HEK293 (cell line): Measurements from ENCODE around the gene LCN1.
"Not testable (repeated sequence)": the region's sequence is repeated elsewhere in the genome, so short reads cannot be mapped to it uniquely, and the experiment has no call there.

Experiments used
- CTCF ChIP-seq: fragments of 450-650 bp; formaldehyde crosslinking; IDR thresholded peaks from 2 replicates; pipeline ENCODE4 v1.5.1; 2016; ENCODE audit warnings: missing biosample characterization, missing genetic modification characterization
- ELK4 ChIP-seq: IDR thresholded peaks from 2 replicates; pipeline ENCODE4 v1.6.1; 2011; ENCODE audit warnings: mild to moderate bottlenecking, low read depth, low read length, borderline replicate concordance
- MYNN ChIP-seq: fragments of 450-650 bp; formaldehyde crosslinking; IDR thresholded peaks from 2 replicates; pipeline ENCODE4 v1.5.1; 2016; ENCODE audit warnings: missing biosample characterization, missing genetic modification characterization, borderline replicate concordance
- REST ChIP-seq: fragments of 450-650 bp; formaldehyde crosslinking; IDR thresholded peaks from 2 replicates; pipeline ENCODE4 v1.5.1; 2016; ENCODE audit warnings: missing biosample characterization, missing genetic modification characterization
- ZNF133 ChIP-seq: fragments of 450-650 bp; formaldehyde crosslinking; IDR thresholded peaks from 2 replicates; pipeline ENCODE4 v1.5.1; 2016; ENCODE audit warnings: missing biosample characterization, missing genetic modification characterization
- ZNF248 ChIP-seq: fragments of 450-650 bp; formaldehyde crosslinking; IDR thresholded peaks from 2 replicates; pipeline ENCODE4 v1.5.1; 2017; ENCODE audit warnings: missing biosample characterization, missing genetic modification characterization
- ZNF362 ChIP-seq: fragments of 450-650 bp; formaldehyde crosslinking; IDR thresholded peaks from 2 replicates; pipeline ENCODE4 v1.5.1; 2016; ENCODE audit warnings: missing biosample characterization, missing genetic modification characterization
- ZNF623 ChIP-seq: fragments of 450-650 bp; formaldehyde crosslinking; IDR thresholded peaks from 2 replicates; pipeline ENCODE4 v1.5.1; 2016; ENCODE audit warnings: missing biosample characterization, missing genetic modification characterization

GRCh38 chr9:135528842-135529435 is 7.7 kb downstream of the LCN1 start:
- not testable (repeated sequence) for TF ChIP-seq CTCF (tag by site-specific recombination); MYNN (tag by site-specific recombination); ZNF248 (tag by site-specific recombination); ZNF133 (tag by site-specific recombination); ELK4; ZNF362 (tag by site-specific recombination); REST (tag by site-specific recombination); ZNF623 (tag by site-specific recombination)
